COLO829 (cell line): Measurements from ENCODE around the gene TP53RK.

Source experiments
- DNase-seq: peaks from one replicate; pipeline ENCODE4 v3.0.0; 2012; ENCODE audit warnings: low spot score

Gene TP53RK

DNA sequence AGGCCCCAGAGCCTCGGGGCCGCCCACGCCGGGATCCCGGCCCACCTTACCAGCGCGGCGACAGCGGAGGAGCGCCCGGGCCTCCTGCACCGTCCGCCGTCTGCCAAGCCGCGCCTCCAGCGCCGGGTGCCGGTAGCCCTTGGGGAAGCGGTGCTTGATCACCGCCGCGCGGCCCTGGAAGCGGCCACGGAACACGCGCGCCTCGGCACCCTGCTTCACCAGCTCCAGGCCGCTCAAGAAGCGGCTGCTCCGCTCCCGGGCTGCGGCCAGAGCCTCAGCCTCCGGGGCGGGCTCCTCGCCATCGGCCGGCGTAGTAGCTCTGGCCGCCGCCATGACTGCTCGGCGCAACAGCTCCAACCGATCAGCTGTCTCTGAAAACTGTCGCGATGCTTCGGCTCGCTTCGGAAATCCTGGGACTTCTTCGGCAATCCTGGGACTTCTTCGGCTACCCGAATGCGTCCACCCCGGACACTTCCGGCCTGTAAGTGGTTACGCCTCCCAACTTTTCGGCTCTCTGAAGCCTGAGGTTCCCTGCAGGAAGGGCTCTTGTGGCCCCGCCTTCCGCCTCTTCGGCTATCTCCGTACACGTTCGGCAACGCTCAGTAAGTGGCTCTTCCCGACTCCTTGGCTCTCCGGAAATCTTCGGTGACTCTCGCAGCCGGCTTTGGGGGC, at the start of gene TP53RK:
TSS of gene TP53RK (minus strand) at position 363 of the 672 bp plus-strand sequence. CDS start at position 333, 30 bp downstream.
- peak; percentile 100 for DNase-seq

DNA sequence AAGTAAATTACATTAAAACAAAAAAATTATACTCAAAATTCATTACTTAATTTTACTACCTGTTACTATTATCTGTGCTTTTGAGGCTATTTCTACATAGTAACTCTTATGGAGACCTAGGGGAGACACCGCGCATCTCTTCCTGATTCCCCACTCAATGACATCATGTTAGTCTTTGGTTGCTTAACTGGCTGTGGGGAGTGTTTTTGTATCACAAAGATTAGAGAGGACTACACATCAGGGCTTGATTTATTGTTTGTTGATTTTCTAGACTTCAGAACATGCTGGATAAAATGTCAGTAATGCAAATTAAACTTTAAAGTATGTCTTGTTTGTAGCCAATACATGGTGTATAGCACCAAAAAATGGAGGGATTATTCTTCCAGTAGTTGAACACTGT, 46.2 kb upstream of the TP53RK start:
- no peak for DNase-seq

DNA sequence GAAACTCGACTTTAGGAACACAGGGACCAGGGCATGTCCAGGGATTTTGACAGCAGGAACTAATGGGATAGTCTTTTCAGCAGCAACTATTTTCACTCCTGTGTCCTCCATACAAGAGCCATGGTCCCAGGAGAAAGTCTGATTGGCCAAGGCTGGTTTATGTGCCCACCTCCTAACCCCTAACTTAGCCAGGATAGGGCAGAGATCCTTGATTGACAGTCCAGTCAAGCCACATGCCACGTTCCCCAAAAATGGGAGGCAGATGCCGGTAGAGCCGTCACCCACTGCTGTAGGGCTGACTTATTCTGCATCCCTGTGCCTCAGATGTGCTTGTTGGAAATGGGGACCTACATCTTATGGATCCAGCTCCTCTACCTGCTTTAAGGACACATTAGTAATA, 42.5 kb upstream of the TP53RK start:
- no peak for DNase-seq

GRCh38 chr20:46725186-46726165, 36.2 kb upstream of the TP53RK start:
- no peak for DNase-seq

GRCh38 chr20:46724343-46724959, 35.2 kb upstream of the TP53RK start:
- DNase-seq = no peak

- DNase-seq = no peak
These were observed 33.8 kb upstream of the TP53RK start for GRCh38 chr20:46723039-46723438.

DNA sequence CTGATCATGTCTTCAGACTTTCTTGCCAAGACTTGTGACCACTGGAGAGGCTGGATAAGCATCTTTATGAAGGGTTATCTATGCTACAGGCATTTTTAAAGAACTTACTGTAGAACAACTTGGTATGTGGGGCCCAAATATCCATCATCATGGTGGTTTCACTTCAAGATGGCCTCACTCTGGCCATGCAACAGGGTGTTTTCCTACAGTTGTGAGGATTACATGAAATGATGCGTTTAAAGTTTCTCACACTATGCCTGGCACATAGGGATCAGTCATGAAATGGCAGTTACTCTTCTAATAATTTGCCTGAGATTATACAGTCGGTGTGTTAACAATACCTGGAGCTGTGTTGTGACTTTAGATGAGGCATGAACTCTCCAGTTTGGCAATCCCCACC, 33.2 kb upstream of the TP53RK start:
- DNase-seq = no peak

- DNase-seq = no peak
These were observed 32.2 kb upstream of the TP53RK start for GRCh38 chr20:46721476-46721875.

- DNase-seq = peak; percentile 47
These were observed 31.7 kb upstream of the TP53RK start for GRCh38 chr20:46720776-46721425.

- no peak for DNase-seq
These were observed 30.8 kb upstream of the TP53RK start for GRCh38 chr20:46720019-46720418.

DNA sequence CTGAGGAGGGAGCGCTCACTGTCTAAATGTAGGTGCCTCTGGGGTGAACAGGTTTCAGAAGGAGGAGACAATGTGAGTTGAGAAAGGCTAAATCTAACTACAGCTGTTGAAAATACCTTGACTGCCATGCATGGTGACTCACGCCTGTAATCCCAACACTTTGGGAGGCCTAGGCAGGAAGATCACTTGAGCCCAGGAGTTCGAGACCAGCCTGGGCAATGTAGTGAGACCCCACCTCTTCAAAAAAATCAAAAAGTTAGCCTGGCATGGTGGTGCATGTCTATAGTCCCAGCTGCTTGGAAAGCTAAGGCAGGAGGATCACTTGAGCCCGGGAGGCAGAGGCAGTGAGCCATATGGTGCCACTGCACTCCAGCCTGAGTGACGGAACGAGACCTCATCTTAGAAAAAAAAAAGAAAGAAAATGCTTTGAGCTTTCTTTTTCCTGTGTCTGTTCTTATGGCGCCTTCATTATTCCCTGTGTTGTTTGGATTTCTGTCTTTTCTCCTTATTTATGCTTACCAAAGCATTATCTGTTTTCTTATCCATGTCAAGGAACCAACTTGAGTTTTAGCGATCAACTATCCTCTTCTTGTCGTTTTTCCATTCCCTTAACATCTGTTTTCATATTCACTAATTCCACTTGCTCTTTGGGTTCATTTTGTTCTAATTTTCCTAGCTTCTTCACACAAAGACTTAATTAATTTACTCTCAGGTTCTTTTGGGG, 28.7 kb upstream of the TP53RK start:
- no peak for DNase-seq

DNA sequence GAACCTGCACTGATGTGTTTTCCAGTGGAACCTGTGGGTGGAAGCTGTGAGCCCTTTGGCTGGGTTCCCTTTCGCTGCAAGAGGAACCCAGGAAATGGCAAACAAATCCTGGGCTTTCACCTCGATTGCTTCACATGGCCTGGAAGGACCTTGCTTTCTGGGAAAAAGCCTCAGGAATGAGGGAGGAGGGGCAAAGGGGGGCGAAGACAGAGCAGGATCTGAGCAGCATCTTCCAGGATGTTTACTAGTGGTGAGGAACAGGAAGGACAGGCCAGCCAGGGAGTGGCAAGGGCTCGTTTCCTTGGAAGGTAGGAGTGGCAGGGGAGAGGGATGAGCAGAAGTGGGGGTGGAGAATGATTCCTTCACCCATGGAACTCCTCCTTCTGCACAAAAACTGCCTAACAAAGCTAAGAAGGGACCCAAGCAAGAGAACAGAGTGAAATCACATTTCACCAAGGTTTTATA, 26.1 kb upstream of the TP53RK start:
- DNase-seq = peak; percentile 27

DNA sequence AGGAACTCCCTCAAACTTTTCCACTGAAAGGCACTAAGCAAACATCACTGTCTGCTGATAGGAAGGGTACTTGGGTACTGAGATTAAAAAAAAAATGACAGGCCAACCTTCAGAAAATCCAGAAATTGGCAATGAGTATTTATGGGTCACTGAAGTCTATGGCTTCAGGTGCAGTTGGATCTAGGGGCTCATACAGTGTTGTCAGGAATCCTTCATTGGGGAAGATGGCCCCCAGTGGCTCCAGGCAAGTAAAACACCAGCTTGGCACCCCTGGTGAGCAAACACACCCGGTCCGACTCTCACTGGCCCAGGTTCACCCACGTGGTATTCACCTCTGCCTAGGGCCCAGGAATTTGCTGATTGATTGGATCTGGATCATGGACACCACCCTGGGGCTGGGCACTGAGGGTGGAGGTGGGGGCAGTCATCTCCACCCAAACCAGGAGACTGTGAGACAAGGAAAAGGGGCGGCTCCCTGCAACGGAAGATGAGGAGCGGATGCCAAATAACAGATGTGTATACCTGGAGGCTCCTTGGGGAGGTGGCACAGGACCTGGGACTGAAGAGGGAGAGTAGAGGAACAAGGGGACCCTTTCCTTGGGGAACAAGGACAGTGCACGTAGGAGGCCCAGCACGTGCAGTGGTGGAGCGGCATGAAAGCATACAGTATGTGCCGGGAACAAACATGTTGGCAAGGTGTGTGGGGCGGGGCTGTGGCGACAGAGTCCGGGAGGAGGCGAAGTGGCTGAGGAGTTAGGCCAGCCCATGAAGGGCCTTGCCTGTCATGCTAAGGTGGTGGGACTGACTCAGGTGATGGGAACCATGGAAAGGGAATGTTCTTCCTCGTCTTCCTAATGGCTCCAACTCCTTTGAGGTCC, 25.0 kb upstream of the TP53RK start:
- DNase-seq = no peak

GRCh38 chr20:46712056-46712636, 22.9 kb upstream of the TP53RK start:
- no peak for DNase-seq

DNA sequence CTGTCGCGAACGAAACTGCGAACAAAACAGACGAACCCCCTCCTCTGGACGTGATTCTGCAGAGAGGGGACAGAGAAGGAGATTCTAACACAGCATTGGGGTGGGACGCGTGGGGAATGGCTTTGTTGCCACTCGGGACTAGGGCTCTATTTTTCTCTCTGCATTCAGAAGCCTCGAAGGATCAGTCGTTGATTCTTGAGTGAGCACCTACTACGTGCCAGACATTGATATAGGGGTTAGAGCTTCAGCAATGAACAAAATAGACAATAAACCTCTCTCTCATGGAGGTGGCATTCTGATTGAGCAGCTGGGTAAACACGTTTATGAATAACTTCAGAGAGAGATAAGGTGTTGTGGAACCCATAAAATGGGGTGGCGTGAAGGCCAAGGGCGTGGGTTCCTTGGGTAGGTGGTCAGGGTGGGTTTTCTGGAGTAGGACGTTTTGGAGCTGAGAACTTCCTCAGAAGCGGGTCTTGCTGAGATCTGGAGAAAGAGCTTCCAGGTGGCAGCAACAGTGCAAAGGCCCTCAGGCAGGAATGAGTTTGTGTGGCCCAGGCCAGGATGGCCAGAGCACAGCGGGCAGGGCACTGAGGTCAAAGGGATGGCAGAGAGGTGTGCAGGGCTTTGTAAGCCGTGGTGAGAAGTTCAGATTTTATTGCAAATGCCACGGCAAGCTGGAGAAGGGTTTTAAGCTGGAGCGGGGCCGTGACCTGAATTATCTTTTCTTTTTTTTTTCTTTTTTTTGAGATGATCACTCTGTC, 21.1 kb upstream of the TP53RK start:
- no peak for DNase-seq

DNA sequence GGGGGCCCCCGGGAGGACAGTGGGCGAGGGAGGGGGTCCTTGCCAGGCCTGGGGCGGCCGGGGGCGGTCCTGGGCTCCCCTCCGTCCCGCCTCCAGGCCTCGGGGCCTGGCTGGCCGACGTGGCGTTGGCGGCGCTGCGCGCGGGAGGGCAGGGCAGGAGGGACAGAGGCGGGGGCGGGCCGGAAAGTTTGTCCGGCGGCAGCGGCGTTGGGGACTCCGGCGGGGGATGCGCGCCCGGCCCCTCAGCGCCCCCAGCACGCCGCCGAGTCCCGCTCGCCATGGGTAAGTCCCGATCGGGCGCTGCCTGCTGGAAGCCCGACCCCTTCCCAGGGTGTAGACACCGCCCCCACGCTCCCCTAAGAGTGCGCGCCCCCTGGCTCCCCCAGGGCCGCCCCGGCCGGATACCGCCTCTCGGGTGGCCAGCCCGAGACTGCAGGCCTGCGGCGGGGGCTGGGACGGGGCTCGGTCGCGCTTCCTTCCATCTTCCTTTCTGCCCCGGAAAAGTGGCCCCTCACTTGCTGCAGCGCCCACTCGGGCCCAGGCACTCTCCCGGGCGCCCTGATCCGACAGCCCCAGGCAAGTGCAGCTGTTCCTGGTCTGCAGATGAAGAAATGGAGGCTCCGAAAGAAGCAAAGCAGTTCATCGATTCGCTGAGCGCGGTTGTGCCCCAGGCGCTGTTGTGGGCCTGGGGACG, 20.4 kb upstream of the TP53RK start, which contains the start of gene SLC2A10:
TSS of gene SLC2A10 (plus strand) at position 191 of the 694 bp plus-strand sequence. CDS start at position 279, 88 bp downstream.
- DNase-seq = peak; percentile 53

DNA sequence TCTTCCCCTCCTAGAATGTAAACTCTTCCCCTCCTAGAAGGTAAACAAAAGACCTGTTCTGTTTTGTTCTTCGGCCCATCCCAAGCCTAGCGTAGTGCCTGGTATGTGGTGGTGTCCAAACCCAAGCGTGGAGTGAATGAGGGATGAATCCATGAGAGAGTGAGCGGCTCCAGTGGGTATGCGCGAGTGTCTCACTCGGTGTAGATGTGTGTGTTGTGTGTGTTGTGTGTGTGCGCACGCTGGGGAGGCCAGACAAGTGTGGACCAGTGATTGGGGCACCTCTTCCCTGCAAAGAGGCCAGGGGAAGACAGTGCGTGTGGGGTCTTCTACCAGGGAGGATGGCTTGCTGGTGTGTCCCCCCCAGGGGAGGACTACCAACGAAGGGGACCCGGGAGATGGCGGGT, 19.8 kb upstream of the TP53RK start:
- no peak for DNase-seq

DNA sequence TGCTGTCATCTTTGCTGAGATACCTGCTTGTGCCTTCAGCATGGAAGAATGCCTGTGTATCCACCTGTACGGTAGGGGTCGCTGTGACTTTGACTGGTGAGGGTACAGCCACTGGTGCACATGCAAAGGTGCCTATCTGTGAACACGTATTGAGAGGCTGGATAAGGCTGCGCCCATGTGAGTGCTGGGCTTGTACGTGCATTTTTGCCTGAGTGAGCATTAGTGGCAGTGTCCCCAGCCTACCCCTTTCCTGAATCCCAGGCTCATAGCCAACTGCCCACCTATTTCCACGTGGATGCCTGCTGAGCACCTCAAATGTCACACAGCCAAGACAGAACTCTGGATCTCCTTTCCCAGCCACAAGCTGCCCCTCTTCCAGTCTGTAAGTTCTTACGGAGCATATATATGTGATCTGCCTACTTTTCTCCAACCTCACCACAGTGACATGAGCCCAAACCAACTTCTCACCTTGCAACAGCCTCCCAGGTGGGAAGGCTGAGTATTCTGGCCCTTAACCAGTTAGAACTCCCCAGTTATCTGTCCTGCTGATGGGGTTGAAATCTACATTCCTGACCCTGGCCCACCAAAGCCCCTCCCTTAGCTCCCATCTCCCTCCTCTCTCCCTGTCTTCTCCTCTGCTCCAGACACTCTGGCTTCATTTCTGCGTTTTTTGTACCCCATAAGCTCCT, 19.1 kb upstream of the TP53RK start:
- no peak for DNase-seq
